Panc1 (cell line): ENCODE data around the gene TGFBI. TPM values are rescaled to one million over a fixed set of nuclear protein-coding genes. Genes with fewer than 3 reads are reported as not detected.

Experiments
- ATAC-seq: fragments of 200-7000 bp; cut with Tn5 transposase; 2 replicates; pipeline ENCODE4 v1.9.1; 2020; ENCODE audit warnings: mild to moderate bottlenecking, moderate library complexity
- BruUV-seq: library from RNA; stranded (reverse); fragments of 400-500 nt; replicated peaks from 2 replicates; lab custom pipeline; 2021; lab: Mats Ljungman, UMichigan
- CTCF ChIA-PET: fragments of 300-600 bp; sonication (Branson Sonifier 250); formaldehyde crosslinking; loops from one replicate; lab custom pipeline; 2022; ENCODE audit warnings: antibody characterized with exemption; lab: Charles Lee
- POLR2A ChIA-PET: fragments of 300-600 bp; sonication (Branson Sonifier 250); formaldehyde crosslinking; loops from one replicate; lab custom pipeline; 2022; ENCODE audit warnings: antibody characterized with exemption; lab: Charles Lee
- DNase-seq: peaks from one replicate; pipeline ENCODE4 v3.0.0-alpha.2; 2010; ENCODE audit warnings: low read depth, low spot score
- H3K27ac ChIP-seq: 2 replicates; pipeline ENCODE4 v1.5.1; 2011; ENCODE audit warnings: mild to moderate bottlenecking, low read length, inconsistent platforms
- H3K27me3 ChIP-seq: fragments of 200-500 bp; sonication (Bioruptor generic); 2 replicates; pipeline ENCODE4 v1.6.0; 2014; ENCODE audit warnings: low read length, inconsistent platforms; ENCODE audit not compliant: control insufficient read depth, insufficient read depth
- H3K36me3 ChIP-seq: fragments of 200-500 bp; sonication (Bioruptor generic); 2 replicates; pipeline ENCODE4 v1.5.1; 2014; ENCODE audit warnings: inconsistent platforms, mild to moderate bottlenecking, low read length, moderate library complexity; ENCODE audit not compliant: control insufficient read depth, insufficient read depth
- H3K4me1 ChIP-seq: 2 replicates; pipeline ENCODE4 v1.5.1; 2011; ENCODE audit warnings: inconsistent platforms, mild to moderate bottlenecking, low read length, moderate library complexity; ENCODE audit not compliant: control insufficient read depth, insufficient read depth
- H3K4me3 ChIP-seq, 2 experiments: 2 replicates each; pipeline ENCODE4 v1.5.1; 2011 to 2012; ENCODE audit warnings: low read depth in 2 of 2, low read length in 2 of 2, mild to moderate bottlenecking in 2 of 2, inconsistent platforms in 1 of 2, moderate library complexity in 1 of 2
- H3K9me3 ChIP-seq: fragments of 200-500 bp; sonication (Bioruptor generic); 2 replicates; pipeline ENCODE4 v1.5.1; 2014; ENCODE audit warnings: low read depth, mild to moderate bottlenecking, inconsistent platforms, low read length, moderate library complexity; ENCODE audit not compliant: control insufficient read depth, insufficient read depth
- CTCF ChIP-seq: fragments of 450-650 bp; IDR thresholded peaks from 2 replicates; pipeline ENCODE4 v1.5.1; 2017; ENCODE audit warnings: mild to moderate bottlenecking
- POLR2AphosphoS5 ChIP-seq: IDR thresholded peaks from 2 replicates; pipeline ENCODE4 v1.6.1; 2012; ENCODE audit warnings: mild to moderate bottlenecking, low read depth, low read length, moderate library complexity
- REST ChIP-seq, 2 experiments: IDR thresholded peaks; 2 replicates each; pipeline ENCODE4 v1.6.1; 2011 to 2012; ENCODE audit warnings: low read depth in 2 of 2, control low read depth in 1 of 2, low read length in 1 of 2, mild to moderate bottlenecking in 1 of 2, moderate library complexity in 1 of 2; ENCODE audit not compliant: insufficient read depth in 1 of 2
- SIN3A ChIP-seq: IDR thresholded peaks from 2 replicates; pipeline ENCODE4 v1.6.1; 2012; ENCODE audit warnings: low read depth, mild to moderate bottlenecking, low read length, moderate library complexity, borderline replicate concordance; ENCODE audit not compliant: insufficient read depth
- TCF7L2 ChIP-seq: IDR thresholded peaks from 2 replicates; pipeline ENCODE4 v1.6.1; 2011; ENCODE audit warnings: mild to moderate bottlenecking, low read depth, low read length, inconsistent platforms
- in situ Hi-C: cut with HindIII; loops from 2 replicates; pipeline ENCODE4 v1.10.0; 2016; ENCODE audit warnings: low sequenced_read_pairs, low pct_unique_long_range_greater_than_20kb
- intact Hi-C: fragments of 100-400 bp; cut with micrococcal nuclease; formaldehyde crosslinking; loops from one replicate; pipeline ENCODE4 v1.10.0; 2022; ENCODE audit not compliant: unreplicated experiment
- total RNA-seq: library from RNA; stranded (reverse); gene quantifications from one replicate; pipeline ENCODE4 v1.2.1, GENCODE V29; 2021; ENCODE audit not compliant: unreplicated experiment

TGFBI gene
- total RNA-seq, 1 experiment from 2014 or later, result 314 TPM

GRCh38 chr5:136034492-136034891 lies 5.7 kb downstream of the TGFBI start:
- Histone ChIP-seq H3K27ac (no peak overlapping the region), H3K4me1 (peaks cover 31% of the 10 kb centered on the region), H3K9me3 (no peaks in the 10 kb centered on the region), H3K4me3 (no peak overlapping the region), H3K27me3 (no peaks in the 10 kb centered on the region), H3K36me3 (no peaks in the 10 kb centered on the region)
- POLR2A ChIA-PET, result no interaction called here
- no TSS peak for BruUV-seq
- intact Hi-C loops (no loop called here), in situ Hi-C loops (no loop called here)
- DNase-seq, result no peak
- ATAC-seq, result no peak
- CTCF ChIA-PET, result no interaction called here
- TF ChIP-seq POLR2AphosphoS5 (no peak), CTCF (no peak), REST (IDR thresholded peaks at IDR 0.05; ENCODE audit: insufficient read depth in 1 of 2, low read depth in 2 of 2, low read length in 1 of 2) (no peak), SIN3A (no peak), TCF7L2 (no peak)

- Histone ChIP-seq H3K36me3 (no peaks in the 10 kb centered on the region), H3K4me1 (peaks cover 30% of the 10 kb centered on the region), H3K9me3 (no peaks in the 10 kb centered on the region), H3K27ac (no peak overlapping the region), H3K27me3 (no peaks in the 10 kb centered on the region), H3K4me3 (no peak overlapping the region)
- TF ChIP-seq TCF7L2 (no peak), SIN3A (no peak), REST (IDR thresholded peaks at IDR 0.05; ENCODE audit: insufficient read depth in 1 of 2, low read depth in 2 of 2, low read length in 1 of 2) (no peak), CTCF (no peak), POLR2AphosphoS5 (no peak)
- ATAC-seq (no peak), DNase-seq (no peak)
- in situ Hi-C loops (no loop called here), intact Hi-C loops (no loop called here)
- BruUV-seq, result no TSS peak
- CTCF ChIA-PET, result no interaction called here
- POLR2A ChIA-PET, result no interaction called here
These were observed 6.2 kb downstream of the TGFBI start for GRCh38 chr5:136034984-136035383.
